K562 treated with DMSO at 1 percent for 24 hours (cell line): ENCODE data around the gene TTC29. TPM values are rescaled to one million over a fixed set of nuclear protein-coding genes. Genes with fewer than 3 reads are reported as not detected.

Source experiments
- total RNA-seq: library from RNA; unstranded; fragments of 300-600 nt; gene quantifications from 2 replicates; pipeline ENCODE4 v1.2.3, GENCODE V29; 2022; ENCODE audit warnings: low read depth; ENCODE audit not compliant: insufficient read depth

The TTC29 gene
- not detected in 2 replicates for total RNA-seq

DNA sequence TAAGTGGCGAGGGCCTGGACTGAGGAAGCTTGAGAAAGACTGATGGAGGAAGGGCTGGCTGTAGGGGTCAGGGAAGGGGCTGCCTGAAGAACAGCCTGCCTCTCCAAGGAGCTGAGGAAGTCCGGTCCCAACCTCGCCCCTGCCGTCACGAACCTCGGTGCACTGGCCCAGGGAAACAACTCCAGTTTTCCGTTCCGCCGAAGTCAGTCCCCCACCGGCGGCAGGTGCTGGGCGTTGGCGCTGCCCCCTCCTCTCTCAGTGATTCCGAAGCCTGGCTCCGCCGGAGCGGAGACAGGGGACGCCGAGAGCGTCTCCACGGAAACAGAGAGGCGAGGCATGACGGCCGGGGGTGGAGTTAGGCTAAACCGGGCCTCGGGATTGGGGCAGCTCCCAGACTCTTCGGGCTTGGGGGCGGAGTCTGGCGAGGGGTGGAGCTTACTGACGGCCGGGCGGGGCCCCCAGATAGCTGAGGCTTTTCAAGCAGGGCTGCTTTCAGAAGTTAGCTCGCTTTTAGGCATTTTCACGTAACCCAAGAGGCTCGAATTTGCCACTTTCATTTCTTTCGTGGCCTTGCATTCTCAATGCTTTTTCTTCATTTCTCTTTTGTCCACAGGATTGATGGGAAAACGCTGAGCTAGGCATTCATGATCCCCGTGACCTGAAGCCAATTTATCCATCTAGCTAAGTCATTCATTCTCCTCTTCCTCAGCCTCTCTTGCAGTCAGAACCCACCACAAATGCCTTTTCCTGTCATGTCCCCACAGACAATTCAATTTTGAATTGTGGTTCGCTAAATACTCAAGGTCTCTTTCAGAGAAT is at the start of gene TTC29:
TTC29 (minus strand) TSS at position 309 of the 819 bp plus-strand sequence. CDS start 5,969 bp downstream, outside the sequence.

